ENCODE data around the gene PPP4R4.
"Not testable (repeated sequence)": the region's sequence is repeated elsewhere in the genome, so short reads cannot be mapped to it uniquely, and the experiment has no call there.

The PPP4R4 gene

DNA sequence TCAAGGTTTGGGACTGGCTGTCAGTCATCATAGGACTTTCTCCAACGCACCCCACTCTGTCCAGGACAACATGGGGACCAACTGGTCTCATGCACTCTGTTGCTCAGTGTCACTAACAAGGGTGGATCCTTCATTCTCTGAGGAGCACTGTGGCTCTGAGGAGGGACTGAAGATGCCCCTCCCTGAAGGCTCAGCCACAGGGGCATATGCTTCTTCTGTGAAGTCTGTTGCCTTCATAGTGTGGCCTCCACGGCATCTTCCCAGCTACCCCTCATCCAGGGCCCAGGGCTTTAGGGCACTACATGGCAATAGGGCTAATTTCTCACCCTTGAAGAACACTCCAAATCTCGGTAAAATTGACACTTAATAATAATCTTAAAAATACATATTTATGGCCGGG is 30.4 kb upstream of the PPP4R4 start:
- Histone ChIP-seq H3K9me3 (ENCODE audit: control insufficient read depth in 2 of 2, low read length in 2 of 2) (no peaks in the 10 kb centered on the region), H3K27ac (ENCODE audit: low read depth in 2 of 2, low read length in 2 of 2) (no peak overlapping the region), H3K27me3 (ENCODE audit: control insufficient read depth in 2 of 2, insufficient read depth in 2 of 2, low read length in 2 of 2) (no peaks in the 10 kb centered on the region), H3K4me1 (ENCODE audit: control insufficient read depth in 2 of 2, insufficient read depth in 2 of 2, low read length in 2 of 2) (no peaks in the 10 kb centered on the region), H3K9ac (ENCODE audit: low read depth in 1 of 2, low read length in 2 of 2) (no peak overlapping the region), H3K4me3 (ENCODE audit: low read length in 2 of 2) (no peak overlapping the region), H3K36me3 (ENCODE audit: control insufficient read depth in 2 of 2, insufficient read depth in 2 of 2, low read length in 2 of 2) (no peaks in the 10 kb centered on the region)

DNA sequence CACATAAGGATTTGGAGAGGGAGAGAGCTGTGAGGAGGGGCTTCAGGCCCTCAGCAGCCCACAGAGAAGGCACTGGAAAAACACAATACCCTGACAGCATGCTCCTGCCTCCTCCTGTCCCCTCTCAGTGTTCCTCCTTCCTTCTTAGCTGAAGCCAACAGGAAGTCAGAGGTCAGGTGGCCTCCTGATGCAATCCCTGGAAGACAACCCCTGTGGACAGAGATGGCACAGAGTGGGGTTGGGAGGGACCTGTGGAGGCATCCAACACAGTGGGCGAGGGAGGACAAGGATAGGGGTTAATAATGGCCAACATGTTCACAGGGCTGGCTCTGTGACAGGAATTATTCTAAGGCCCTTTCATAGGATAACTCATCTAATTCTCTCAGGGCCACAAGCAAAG is 29.4 kb upstream of the PPP4R4 start:
- no peaks in the 10 kb centered on the region for H3K36me3 ChIP-seq (ENCODE audit: control insufficient read depth in 2 of 2, insufficient read depth in 2 of 2, low read length in 2 of 2)
- H3K4me3 ChIP-seq (ENCODE audit: low read length in 2 of 2): no peak overlapping the region
- H3K27ac ChIP-seq (ENCODE audit: low read depth in 2 of 2, low read length in 2 of 2): no peak overlapping the region
- no peaks in the 10 kb centered on the region for H3K9me3 ChIP-seq (ENCODE audit: control insufficient read depth in 2 of 2, low read length in 2 of 2)
- H3K9ac ChIP-seq (ENCODE audit: low read depth in 1 of 2, low read length in 2 of 2): no peak overlapping the region
- H3K4me1 ChIP-seq (ENCODE audit: control insufficient read depth in 2 of 2, insufficient read depth in 2 of 2, low read length in 2 of 2): no peaks in the 10 kb centered on the region
- no peaks in the 10 kb centered on the region for H3K27me3 ChIP-seq (ENCODE audit: control insufficient read depth in 2 of 2, insufficient read depth in 2 of 2, low read length in 2 of 2)

DNA sequence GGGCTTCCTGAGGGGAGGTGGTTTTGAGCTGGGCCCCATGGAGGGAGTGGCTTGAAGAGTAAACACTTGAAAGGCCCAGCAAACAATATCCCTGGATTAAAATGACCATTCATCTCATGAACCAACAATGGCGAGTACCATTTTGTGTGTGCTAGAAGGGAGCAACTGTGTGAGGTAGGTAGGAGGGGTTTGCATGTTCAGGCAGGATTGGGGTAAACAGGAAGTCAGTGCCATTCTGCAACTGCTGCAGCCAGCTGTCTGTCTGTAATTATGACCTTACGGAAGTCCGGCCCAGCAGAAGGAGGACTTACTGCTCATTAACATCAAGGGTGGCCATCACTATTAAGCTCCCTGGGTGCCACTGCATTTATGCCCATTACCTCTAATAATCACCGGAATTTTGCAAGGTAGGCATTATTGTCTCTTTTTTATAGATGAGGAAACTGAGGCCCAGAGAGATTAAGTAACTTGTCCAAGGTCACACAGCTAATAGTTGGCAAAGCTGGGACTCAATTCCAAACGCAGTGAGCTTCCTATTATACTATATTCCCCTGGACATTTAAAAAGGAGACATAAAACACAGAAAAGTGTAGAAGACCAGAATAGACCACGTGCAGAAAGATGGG is 28.1 kb upstream of the PPP4R4 start:
- Histone ChIP-seq H3K9me3 (ENCODE audit: control insufficient read depth in 2 of 2, low read length in 2 of 2) (no peaks in the 10 kb centered on the region), H3K4me3 (ENCODE audit: low read length in 2 of 2) (no peak overlapping the region), H3K36me3 (ENCODE audit: control insufficient read depth in 2 of 2, insufficient read depth in 2 of 2, low read length in 2 of 2) (no peaks in the 10 kb centered on the region), H3K27me3 (ENCODE audit: control insufficient read depth in 2 of 2, insufficient read depth in 2 of 2, low read length in 2 of 2) (no peaks in the 10 kb centered on the region), H3K9ac (ENCODE audit: low read depth in 1 of 2, low read length in 2 of 2) (no peak overlapping the region), H3K27ac (ENCODE audit: low read depth in 2 of 2, low read length in 2 of 2) (no peak overlapping the region), H3K4me1 (ENCODE audit: control insufficient read depth in 2 of 2, insufficient read depth in 2 of 2, low read length in 2 of 2) (no peaks in the 10 kb centered on the region)

DNA sequence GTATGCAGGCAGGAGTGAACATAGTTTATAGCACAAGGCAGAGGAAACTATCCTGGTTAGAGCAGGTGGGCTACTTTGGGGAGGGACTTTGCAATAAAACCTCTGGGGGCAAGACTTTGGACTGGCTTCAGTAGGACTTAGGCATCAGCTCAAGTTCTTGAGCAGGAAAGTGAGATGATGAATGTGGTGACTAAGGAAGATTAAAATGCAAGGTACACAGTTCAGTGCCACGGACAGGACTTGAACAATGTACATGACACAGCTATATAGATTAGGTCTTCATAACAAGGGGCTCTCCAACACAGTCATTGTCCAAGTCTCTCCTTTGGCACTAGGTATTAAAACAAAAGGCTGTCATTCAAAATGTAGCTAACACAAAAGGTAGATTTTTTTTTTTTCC is 21.4 kb upstream of the PPP4R4 start:
- H3K36me3 ChIP-seq (ENCODE audit: control insufficient read depth in 2 of 2, insufficient read depth in 2 of 2, low read length in 2 of 2): no peaks in the 10 kb centered on the region
- H3K9me3 ChIP-seq (ENCODE audit: control insufficient read depth in 2 of 2, low read length in 2 of 2): no peaks in the 10 kb centered on the region
- peaks cover 0 to 4% of the 10 kb centered on the region in 2 donors for H3K27me3 ChIP-seq (ENCODE audit: control insufficient read depth in 2 of 2, insufficient read depth in 2 of 2, low read length in 2 of 2)
- H3K4me1 ChIP-seq (ENCODE audit: control insufficient read depth in 2 of 2, insufficient read depth in 2 of 2, low read length in 2 of 2): no peaks in the 10 kb centered on the region
- H3K4me3 ChIP-seq (ENCODE audit: low read length in 2 of 2): no peak overlapping the region
- H3K9ac ChIP-seq (ENCODE audit: low read depth in 1 of 2, low read length in 2 of 2): no peak overlapping the region
- H3K27ac ChIP-seq (ENCODE audit: low read depth in 2 of 2, low read length in 2 of 2): no peak overlapping the region

DNA sequence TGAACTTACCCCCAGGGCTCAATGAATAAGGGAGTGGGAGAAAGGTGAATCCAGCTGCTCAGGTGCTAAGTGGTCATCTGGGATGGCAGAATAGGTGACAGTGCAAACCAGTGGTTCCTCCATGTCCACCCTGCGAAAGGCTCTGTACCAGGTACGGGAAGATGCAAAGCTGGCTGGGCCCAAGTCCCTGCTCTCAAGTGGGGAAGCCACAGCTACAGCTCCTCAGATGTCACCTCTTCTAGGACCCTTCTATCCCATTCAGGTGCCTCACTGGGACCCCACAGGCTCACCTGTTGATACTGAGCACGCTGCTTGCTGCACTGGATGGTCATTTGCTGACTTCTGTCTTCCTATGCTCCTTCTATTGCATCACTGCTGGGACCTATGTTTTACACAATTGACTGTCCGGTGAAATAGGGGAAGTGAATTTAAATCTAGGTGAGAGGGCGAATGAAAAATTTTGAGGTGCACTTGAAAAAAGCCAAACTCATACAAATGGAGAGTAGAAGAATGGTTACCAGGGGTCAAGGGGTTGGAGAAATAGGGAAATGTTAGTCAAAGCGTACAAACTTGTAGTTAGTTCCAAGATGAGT is 20.3 kb upstream of the PPP4R4 start:
- Histone ChIP-seq H3K9me3 (ENCODE audit: control insufficient read depth in 2 of 2, low read length in 2 of 2) (no peaks in the 10 kb centered on the region), H3K4me1 (ENCODE audit: control insufficient read depth in 2 of 2, insufficient read depth in 2 of 2, low read length in 2 of 2) (no peaks in the 10 kb centered on the region), H3K4me3 (ENCODE audit: low read length in 2 of 2) (no peak overlapping the region), H3K36me3 (ENCODE audit: control insufficient read depth in 2 of 2, insufficient read depth in 2 of 2, low read length in 2 of 2) (no peaks in the 10 kb centered on the region), H3K27me3 (ENCODE audit: control insufficient read depth in 2 of 2, insufficient read depth in 2 of 2, low read length in 2 of 2) (peaks cover 0 to 7% of the 10 kb centered on the region in 2 donors), H3K9ac (ENCODE audit: low read depth in 1 of 2, low read length in 2 of 2) (no peak overlapping the region), H3K27ac (ENCODE audit: low read depth in 2 of 2, low read length in 2 of 2) (no peak overlapping the region)

DNA sequence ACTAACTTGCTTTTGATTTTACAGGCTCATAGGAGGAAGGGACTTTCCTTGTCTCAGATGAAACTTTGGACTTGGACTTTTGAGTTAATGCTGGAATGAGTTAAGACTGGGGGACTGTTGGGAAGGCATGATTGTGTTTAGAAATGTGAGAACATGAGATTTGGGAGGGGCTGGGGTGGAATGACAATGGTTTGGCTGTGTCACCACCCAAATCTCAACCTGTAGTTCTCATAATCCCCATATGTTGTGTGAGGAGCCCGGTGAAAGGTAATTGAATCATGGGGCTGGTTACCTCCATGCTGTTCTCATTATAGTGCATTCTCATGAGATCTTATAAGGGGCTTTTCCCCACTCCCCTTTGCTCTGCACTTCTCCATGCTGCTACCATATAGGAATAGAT is 18.0 kb upstream of the PPP4R4 start:
- not testable (repeated sequence) for H3K9ac ChIP-seq (ENCODE audit: low read depth in 1 of 2, low read length in 2 of 2); H3K4me1 ChIP-seq (ENCODE audit: control insufficient read depth in 2 of 2, insufficient read depth in 2 of 2, low read length in 2 of 2); H3K36me3 ChIP-seq (ENCODE audit: control insufficient read depth in 2 of 2, insufficient read depth in 2 of 2, low read length in 2 of 2); H3K27me3 ChIP-seq (ENCODE audit: control insufficient read depth in 2 of 2, insufficient read depth in 2 of 2, low read length in 2 of 2); H3K4me3 ChIP-seq (ENCODE audit: low read length in 2 of 2); H3K27ac ChIP-seq (ENCODE audit: low read depth in 2 of 2, low read length in 2 of 2); H3K9me3 ChIP-seq (ENCODE audit: control insufficient read depth in 2 of 2, low read length in 2 of 2)

DNA sequence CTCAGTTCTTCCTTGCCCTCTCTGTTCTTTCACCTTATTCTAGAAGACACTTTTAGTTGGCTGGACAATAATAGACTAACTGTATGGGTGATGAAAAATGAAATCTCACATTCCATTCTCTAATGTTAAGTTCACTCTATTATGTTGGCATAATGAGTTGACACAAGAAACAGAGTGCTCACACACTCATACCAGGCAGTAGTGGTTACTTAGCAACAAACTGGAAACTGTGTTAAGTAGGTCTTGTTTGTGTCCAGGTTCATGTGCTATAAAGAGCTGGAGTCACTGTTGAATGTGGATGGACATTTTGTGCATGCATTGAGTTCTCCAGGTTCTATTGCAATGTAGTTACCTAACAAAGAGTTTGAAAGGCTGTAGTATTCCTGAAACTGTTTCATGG is 16.9 kb upstream of the PPP4R4 start:
- Histone ChIP-seq H3K36me3 (ENCODE audit: control insufficient read depth in 2 of 2, insufficient read depth in 2 of 2, low read length in 2 of 2) (no peaks in the 10 kb centered on the region), H3K9ac (ENCODE audit: low read depth in 1 of 2, low read length in 2 of 2) (no peak overlapping the region), H3K9me3 (ENCODE audit: control insufficient read depth in 2 of 2, low read length in 2 of 2) (no peaks in the 10 kb centered on the region), H3K27ac (ENCODE audit: low read depth in 2 of 2, low read length in 2 of 2) (no peak overlapping the region), H3K27me3 (ENCODE audit: control insufficient read depth in 2 of 2, insufficient read depth in 2 of 2, low read length in 2 of 2) (peaks cover 0 to 5% of the 10 kb centered on the region in 2 donors), H3K4me3 (ENCODE audit: low read length in 2 of 2) (no peak overlapping the region), H3K4me1 (ENCODE audit: control insufficient read depth in 2 of 2, insufficient read depth in 2 of 2, low read length in 2 of 2) (no peaks in the 10 kb centered on the region)

DNA sequence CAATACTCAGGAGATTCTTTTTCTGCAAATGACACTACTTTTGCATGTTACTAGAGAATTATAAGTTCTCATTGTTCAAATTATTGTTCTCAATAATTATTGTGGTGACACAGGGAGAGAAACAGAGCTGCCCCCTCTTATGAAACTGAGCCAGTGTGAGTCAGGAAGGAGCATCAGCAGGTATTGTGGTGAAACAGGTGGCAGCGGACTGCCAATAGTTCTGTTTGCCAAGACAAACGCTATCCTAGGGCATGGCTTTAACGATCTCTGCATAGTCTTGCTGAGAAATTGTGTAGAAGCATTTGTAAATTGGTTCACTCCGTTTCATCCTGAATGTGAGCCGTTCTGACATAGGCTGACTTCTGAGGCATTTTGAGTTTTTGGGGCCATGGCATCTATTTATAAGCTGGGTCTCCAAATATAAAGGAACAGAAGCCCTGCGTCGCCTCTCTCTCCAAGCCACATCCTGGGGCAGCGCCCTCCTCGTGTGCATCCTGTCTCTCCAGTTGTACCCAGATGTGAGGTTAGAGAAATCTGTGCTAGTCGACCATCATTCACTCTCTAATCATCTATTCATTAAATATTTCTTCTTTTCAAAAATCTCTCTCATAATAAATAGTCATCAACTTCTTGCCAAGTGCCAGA is 15.8 kb upstream of the PPP4R4 start:
- H3K9ac ChIP-seq (ENCODE audit: low read depth in 1 of 2, low read length in 2 of 2): no peak overlapping the region
- H3K27ac ChIP-seq (ENCODE audit: low read depth in 2 of 2, low read length in 2 of 2): no peak overlapping the region
- peaks cover 0 to 2% of the 10 kb centered on the region in 2 donors for H3K27me3 ChIP-seq (ENCODE audit: control insufficient read depth in 2 of 2, insufficient read depth in 2 of 2, low read length in 2 of 2)
- no peaks in the 10 kb centered on the region for H3K9me3 ChIP-seq (ENCODE audit: control insufficient read depth in 2 of 2, low read length in 2 of 2)
- no peaks in the 10 kb centered on the region for H3K36me3 ChIP-seq (ENCODE audit: control insufficient read depth in 2 of 2, insufficient read depth in 2 of 2, low read length in 2 of 2)
- no peaks in the 10 kb centered on the region for H3K4me1 ChIP-seq (ENCODE audit: control insufficient read depth in 2 of 2, insufficient read depth in 2 of 2, low read length in 2 of 2)
- no peak overlapping the region for H3K4me3 ChIP-seq (ENCODE audit: low read length in 2 of 2)

DNA sequence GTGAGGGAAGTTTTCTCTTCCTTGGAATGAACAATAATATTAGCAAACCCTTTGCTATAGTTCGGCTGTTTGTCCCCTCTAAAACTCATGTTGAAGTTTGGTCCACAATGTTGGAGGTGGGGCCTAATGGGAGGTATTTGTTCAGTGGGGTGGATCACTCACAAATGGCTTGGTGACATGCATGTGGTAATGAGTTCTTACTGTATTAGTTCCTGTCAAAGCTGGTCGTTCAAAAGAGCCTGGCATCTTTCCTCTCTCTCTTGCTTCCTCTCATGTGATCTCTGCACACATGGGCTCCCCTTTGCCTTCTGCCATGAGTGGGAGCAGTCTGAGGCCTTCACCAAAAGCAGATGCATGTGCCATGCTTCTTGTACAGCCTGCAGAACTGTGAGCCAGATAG is 13.1 kb upstream of the PPP4R4 start:
- Histone ChIP-seq H3K36me3 (ENCODE audit: control insufficient read depth in 2 of 2, insufficient read depth in 2 of 2, low read length in 2 of 2) (no peaks in the 10 kb centered on the region), H3K4me3 (ENCODE audit: low read length in 2 of 2) (no peak overlapping the region), H3K27ac (ENCODE audit: low read depth in 2 of 2, low read length in 2 of 2) (no peak overlapping the region), H3K4me1 (ENCODE audit: control insufficient read depth in 2 of 2, insufficient read depth in 2 of 2, low read length in 2 of 2) (no peaks in the 10 kb centered on the region), H3K9ac (ENCODE audit: low read depth in 1 of 2, low read length in 2 of 2) (no peak overlapping the region), H3K9me3 (ENCODE audit: control insufficient read depth in 2 of 2, low read length in 2 of 2) (no peaks in the 10 kb centered on the region), H3K27me3 (ENCODE audit: control insufficient read depth in 2 of 2, insufficient read depth in 2 of 2, low read length in 2 of 2) (peaks cover 0 to 2% of the 10 kb centered on the region in 2 donors)

DNA sequence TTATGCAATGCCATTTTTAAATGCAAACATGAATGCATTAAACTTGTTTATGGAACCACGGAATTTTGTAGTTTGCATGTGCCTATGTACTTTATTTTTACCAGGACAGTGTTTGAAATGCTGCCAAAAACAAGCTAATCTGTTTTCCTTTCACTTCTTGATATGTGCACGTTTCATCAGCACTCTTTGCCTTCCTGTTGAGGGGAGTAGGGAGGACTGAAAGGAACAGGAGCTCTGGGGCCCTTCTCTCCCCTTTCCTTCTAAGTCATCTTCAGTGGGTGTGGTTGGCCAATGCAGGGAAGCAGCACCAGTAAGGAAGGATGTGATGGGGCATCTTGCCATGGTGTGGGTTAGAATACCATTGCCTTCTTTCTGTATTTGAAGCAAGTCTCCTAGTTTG is 12.1 kb upstream of the PPP4R4 start:
- Histone ChIP-seq H3K27me3 (ENCODE audit: control insufficient read depth in 2 of 2, insufficient read depth in 2 of 2, low read length in 2 of 2) (peaks cover 0 to 2% of the 10 kb centered on the region in 2 donors), H3K4me3 (ENCODE audit: low read length in 2 of 2) (no peak overlapping the region), H3K27ac (ENCODE audit: low read depth in 2 of 2, low read length in 2 of 2) (no peak overlapping the region), H3K9ac (ENCODE audit: low read depth in 1 of 2, low read length in 2 of 2) (no peak overlapping the region), H3K36me3 (ENCODE audit: control insufficient read depth in 2 of 2, insufficient read depth in 2 of 2, low read length in 2 of 2) (no peaks in the 10 kb centered on the region), H3K4me1 (ENCODE audit: control insufficient read depth in 2 of 2, insufficient read depth in 2 of 2, low read length in 2 of 2) (no peaks in the 10 kb centered on the region), H3K9me3 (ENCODE audit: control insufficient read depth in 2 of 2, low read length in 2 of 2) (no peaks in the 10 kb centered on the region)

All from mucosa of rectum (tissue), 2 donors.